NCI-H2196 (cell line): ENCODE results near the gene FN3K.
A peak's percentile ranks its signal among the peaks of the same experiment; 100 is the strongest.

Source experiments
- DNase-seq: peaks from one replicate; lab custom pipeline; 2025; ENCODE audit not compliant: unreplicated experiment; lab: John Stamatoyannopoulos, UW

FN3K gene

GRCh38 chr17:82703036-82703745 lies 32.2 kb upstream of the FN3K start:
- no peak for DNase-seq

DNA sequence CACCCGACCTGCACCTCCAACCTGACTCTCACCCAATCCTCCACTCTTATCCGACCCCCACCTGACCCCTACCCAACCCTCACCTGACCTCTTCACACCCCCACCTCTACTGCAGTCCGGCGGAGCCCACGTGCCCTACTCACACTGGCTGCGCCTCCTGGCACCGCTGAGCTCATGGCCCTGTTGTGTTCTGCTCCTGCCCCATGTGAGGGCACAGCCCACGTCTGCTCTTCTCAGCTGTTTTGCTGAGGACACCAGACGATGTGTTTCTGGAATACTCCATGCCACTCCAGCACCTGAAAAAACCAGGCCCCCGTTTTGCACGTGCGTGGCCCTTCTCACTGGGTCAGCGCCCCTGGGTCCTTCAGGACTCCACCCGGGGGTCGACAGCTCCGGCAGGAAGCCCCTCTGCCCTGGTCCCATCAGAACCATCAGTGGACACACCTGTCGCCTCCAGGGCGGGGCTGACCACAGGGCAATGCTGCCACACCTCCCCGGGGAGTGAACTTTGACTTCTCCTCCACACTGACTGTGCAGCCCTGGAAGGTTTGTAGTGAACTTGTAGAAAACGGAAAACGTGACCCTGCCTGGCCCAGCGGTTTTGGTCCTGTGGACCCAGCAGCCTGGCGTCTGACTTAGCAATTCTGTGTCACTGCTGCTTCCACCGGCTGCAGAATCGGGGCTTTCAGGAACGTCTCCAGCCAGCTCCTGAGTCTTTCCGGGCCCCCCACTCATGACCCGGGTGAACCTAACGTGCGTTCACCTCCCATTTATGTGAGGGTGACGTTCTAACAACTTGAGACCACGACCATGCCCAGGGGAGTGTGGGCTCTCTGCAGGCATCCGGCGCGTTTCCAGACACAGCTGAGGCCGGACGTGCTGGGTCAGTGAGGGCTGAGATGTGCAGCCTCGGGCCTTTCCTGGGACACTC lies 31.2 kb upstream of the FN3K start:
- DNase-seq, result no peak

DNA sequence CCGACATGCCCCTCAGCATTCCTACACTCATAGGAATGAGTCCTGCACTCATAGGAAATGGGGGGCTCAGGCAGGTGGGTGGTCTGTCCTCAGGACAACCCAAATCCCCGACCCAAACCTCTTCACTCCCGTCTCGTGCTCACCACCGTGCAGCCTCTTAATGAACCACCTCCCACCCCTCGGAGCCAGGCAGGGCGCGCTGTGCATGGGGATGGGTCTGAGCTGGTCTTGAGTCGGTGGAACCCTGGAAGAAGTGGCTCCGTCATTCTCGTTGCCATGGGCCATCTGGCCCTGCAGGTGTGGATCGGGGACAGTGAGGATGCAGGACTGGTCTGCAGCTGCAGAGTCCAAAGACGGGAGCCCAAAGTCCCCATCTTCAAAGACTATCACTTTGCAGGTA lies 30.5 kb upstream of the FN3K start:
- DNase-seq, result no peak

DNA sequence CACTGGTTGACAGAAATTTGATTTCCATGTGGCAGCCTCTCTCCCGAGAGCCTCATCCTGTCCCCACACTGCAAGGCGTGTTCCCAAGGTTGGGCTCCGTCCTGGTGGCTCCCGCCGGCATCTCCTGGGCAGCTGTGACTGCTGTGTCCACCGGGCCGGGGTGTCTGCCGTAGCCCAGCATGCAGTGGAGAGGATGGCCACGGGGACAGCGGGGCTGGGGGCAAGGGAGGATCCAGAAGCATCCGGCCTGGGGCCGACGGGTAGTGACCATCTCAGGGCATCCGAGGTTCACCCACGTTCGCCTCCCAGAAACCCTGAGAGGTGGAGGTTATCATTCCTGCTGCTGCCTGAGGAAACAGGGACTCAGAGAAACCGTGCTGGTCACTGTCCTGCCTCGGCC lies 29.7 kb upstream of the FN3K start:
- DNase-seq, result no peak

GRCh38 chr17:82709024-82709675 lies 26.3 kb upstream of the FN3K start:
- DNase-seq, result no peak

- no peak for DNase-seq
Measured at GRCh38 chr17:82709676-82710498, 25.5 kb upstream of the FN3K start.

DNA sequence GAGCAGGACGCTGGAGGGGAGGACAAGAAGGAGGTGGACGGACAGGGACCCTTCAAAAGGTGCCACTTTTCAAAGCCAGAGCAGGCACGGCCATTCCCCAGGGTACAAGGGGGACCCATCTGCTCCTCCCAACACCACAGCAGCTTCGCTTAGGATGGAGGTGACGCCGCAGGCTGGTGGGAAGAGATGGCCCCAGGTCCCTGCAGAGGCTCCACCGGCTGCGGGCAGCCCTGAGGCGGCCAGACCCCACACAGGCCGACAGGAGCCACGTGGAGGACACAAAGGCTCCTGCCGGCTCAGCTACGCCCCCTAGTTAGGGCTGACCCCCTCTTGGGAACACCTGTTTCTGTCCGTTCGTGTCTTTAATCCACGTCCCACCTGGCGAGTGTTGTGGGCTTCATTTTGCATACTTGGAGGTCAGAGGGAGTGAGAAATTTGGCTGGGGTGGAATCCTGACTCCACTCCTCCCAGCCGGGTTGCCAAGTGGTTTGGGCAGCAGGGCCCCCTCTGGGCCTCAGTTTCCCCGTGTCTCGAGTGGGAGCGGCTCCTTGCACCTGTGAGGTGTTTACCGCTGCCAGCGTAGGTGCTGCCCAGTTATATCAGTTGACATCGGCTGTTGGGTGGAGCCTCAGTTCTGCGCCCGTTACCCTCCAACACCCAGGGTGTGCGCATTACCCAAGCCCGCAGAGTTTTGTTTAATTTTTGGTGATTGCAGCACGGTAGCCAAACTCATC lies 24.7 kb upstream of the FN3K start:
- no peak for DNase-seq

GRCh38 chr17:82713071-82713723 lies 22.2 kb upstream of the FN3K start:
- no peak for DNase-seq

DNA sequence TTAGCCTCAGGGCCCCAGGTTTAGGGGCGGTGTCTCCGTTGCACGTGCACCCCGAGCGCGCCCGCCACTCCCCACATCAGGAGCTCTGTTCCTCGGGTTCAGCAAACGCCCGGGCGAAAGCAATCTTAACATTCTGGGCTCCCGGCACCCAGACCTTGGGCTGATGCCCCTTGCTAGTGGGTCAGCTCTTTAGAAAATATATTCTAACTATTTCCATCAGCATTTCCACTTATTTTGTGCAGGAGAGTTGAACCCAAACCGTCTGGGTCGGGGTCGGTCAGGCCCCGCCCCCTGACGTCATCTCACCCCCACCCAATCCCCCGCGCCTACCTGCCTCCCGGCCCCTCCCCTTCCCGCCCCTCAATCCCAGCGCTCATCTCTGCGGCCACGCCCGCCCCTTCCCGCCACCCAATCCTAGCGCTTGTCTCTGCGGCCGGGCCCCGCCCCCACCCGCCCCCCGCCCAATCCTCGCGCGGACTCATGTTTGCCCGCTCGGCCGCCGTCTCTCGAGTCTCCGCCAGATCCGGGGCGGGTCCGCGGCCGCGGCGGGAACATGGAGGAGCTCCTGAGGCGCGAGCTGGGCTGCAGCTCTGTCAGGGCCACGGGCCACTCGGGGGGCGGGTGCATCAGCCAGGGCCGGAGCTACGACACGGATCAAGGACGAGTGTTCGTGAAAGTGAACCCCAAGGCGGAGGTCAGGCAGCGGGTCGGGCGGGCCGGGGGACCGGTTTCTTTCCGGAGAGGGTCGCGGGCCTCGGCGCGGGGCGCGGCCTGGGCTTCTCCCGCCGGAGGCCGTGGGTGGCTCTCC lies 19.0 kb upstream of the FN3K start, which contains the start of gene FN3KRP:
Gene FN3KRP (plus strand): TSS at position 504 of the 808 bp plus-strand sequence. CDS start 50 bp downstream, at position 554.
- DNase-seq, result peak; percentile 98

- DNase-seq, result peak; percentile 45
Measured at GRCh38 chr17:82718986-82719685, 16.3 kb upstream of the FN3K start.

DNA sequence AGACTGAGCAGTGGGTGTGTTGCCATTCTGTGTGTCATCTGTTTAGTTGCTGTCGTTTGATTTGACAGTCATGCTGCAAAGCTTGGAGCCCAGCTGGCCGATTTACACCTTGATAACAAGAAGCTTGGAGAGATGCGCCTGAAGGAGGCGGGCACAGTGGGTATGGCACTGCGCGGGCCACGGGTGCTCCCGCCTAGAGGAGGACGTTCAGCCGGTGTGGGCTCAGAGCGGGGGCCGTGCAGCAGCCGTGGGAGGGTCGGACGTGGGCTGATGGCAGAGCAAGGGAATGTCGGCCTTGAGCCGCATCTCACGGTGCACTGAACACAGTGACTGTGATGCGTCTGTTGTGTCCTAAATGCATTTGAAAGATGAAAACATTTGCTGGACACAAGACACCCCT lies 15.2 kb upstream of the FN3K start:
- no peak for DNase-seq

DNA sequence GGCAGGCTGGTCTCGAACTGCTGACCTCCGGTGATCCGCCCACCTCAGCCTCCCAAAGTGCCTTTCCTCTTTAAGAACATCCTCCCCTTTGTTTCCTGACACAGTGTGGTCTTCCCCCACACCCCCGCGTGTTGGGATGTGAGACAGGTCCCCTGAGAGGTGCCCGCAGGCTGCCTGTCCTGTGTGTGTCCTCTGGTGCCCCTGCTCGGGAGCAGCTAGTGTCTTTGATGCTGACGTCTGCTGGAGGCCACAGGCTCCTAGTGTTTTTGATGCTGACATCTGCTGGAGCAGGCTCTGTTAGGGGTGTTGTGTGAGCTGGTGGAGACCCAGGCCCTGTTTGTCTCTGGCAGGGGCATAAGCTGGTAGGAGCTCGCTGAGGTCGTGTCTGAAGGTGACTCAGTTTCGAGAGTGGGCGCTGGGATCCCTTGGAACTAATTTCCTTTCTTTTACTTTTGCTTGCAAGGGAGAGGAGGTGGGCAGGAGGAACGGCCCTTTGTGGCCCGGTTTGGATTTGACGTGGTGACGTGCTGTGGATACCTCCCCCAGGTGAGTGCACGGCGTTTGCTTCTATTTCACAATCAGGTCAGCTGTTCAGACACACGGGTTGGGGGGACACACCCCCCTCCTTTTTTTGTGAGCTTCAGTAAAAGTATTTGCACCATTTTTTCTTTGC lies 12.9 kb upstream of the FN3K start:
- DNase-seq, result no peak

DNA sequence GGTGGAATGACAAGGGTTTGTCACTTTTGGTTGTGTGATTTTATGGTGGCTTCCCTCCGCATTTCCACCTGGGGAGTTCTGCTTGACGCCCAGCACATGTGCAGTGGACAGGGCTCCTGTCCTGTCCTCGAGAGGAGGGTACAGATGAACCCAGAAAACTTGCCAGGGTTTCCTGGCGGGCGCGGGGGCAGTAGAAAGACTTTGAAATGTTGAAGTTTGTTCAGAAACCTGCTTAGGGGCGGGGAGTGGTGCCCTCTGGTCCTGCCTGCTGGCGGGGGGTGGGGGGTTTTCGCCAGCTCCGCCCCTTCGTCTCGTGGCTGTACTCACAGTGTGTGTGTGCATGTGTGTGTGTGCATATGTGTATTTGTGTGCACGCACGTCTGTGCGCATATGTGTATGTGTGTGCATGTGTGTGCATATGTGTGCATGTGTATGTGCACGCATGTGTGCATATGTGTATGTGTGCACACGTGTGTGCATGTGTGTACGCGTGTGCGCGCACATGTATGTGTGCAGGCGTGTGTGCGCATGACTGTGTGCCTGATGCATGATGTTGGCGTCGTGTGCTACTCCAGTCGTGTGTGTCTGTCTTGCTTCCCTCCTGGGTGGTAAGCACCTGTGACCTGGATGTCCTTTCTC lies 12.1 kb upstream of the FN3K start:
- DNase-seq, result no peak

DNA sequence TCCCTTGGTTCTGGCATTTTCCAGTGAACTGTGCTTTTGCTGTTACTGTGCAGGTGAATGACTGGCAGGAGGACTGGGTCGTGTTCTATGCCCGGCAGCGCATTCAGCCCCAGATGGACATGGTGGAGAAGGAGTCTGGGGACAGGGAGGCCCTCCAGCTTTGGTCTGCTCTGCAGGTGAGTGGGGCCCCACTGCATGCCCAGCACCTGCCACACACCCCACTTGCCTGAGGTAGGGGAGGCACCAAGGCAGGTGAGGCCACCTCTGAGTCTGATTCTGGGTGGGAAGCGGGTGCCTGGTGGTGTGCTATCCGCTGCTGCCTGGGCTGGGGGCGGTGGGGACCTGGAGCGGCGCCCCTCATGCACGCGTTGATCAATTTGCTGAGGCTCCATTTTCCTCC lies 9.0 kb upstream of the FN3K start:
- DNase-seq, result no peak

DNA sequence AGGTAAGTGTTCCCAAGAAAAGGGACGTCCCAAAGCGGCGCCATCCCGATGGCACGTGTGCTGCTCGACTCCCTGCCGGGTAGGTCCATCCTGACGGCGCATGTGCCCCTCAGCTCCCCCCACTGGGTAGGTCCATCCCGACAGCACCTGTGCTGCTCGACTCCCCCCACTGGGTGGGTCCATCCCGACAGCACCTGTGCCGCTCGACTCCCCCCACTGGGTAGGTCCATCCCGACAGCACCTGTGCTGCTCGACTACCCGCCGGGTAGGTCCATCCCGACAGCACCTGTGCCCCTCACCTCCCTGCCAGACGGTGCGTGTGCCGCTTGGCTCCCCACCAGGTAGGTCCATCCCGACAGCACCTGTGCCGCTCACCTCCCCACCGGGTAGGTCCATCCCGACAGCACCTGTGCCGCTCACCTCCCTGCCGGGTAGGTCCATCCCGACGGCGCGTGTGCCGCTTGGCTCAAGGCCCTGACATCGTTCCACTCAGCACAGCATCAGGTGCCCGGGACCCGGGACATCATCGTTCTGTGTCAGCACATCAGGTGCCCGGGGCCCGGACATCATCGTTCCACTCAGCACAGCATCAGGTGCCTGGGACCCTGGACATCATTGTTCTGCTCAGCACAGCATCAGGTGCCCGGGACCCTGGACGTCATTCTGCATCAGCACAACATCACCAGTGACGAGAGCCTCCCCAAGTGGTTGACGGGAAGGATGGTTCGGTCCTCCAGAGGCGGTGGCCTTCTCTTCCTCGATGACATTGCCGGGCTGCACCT lies 5.7 kb upstream of the FN3K start:
- no peak for DNase-seq

- DNase-seq, result no peak
Measured at GRCh38 chr17:82732118-82732743, 3.2 kb upstream of the FN3K start.
